Measurements from ENCODE around the gene PTPRO. TPM values are rescaled to one million over a fixed set of nuclear protein-coding genes. Genes with fewer than 3 reads are reported as not detected.

The PTPRO gene
- total and polyA plus RNA-seq, 2 donors: 2.9 to 3.9 TPM

DNA sequence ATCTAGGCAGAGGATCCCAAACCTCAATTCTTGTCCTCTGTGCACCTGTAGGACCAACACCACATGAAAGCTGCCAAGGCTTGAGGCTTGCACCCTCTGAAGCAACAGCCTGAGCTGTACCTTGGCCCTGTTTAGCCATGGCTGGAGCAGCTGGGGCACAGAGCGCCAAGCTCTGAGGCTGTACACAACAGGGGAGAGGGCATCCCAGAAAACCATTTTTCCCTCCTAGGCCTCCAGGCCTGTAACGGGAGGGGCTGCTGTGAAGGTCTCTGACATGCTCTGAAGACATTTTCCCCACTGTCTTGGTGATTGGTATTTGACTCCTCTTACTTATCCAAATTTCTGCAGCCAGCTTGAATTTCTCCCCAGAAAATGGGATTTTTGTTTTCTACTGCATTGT, 22.4 kb upstream of the PTPRO start:
- Histone ChIP-seq H3K4me1 (ENCODE audit: control insufficient read depth in 2 of 2, insufficient read depth in 2 of 2, low read length in 2 of 2) (no peaks in the 10 kb centered on the region), H3K27me3 (ENCODE audit: control insufficient read depth in 2 of 2, insufficient read depth in 1 of 2, low read length in 1 of 2) (no peaks in the 10 kb centered on the region), H3K9me3 (ENCODE audit: control insufficient read depth in 2 of 2, insufficient read depth in 1 of 2, low read length in 1 of 2) (peaks cover 1 to 7% of the 10 kb centered on the region in 2 donors), H3K36me3 (ENCODE audit: control insufficient read depth in 2 of 2, insufficient read depth in 2 of 2, low read length in 1 of 2) (no peaks in the 10 kb centered on the region), H3K27ac (ENCODE audit: low read depth in 1 of 2, low read length in 1 of 2) (no peak overlapping the region), H3K4me3 (ENCODE audit: low read length in 2 of 2) (no peak overlapping the region)
- DNase-seq (ENCODE audit: low read depth in 6 of 9, low spot score in 9 of 9): no peak
- WGBS: 88% methylated on average over 2 of the region's 2 CpGs

DNA sequence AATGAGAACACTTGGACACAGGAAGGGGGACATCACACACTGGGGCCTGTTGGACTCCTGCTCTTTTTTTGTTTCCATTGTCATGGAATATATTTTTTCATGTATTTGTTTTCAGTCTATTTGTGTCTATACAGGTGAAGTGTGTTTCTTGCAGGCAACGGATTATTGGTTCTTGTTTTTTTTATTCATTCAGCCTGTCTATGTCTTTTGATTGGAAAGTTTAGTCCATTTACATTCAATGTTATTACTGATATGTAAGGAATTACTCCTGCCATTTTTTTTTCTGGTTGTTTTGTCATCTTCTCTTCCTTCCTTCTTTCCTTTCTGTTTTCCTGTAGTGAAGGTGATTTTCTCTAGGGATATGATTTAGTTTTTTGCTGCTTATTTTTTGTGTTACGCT, 18.0 kb upstream of the PTPRO start:
- H3K4me1 ChIP-seq (ENCODE audit: control insufficient read depth in 2 of 2, insufficient read depth in 2 of 2, low read length in 2 of 2): no peaks in the 10 kb centered on the region
- H3K27me3 ChIP-seq (ENCODE audit: control insufficient read depth in 2 of 2, insufficient read depth in 1 of 2, low read length in 1 of 2): no peaks in the 10 kb centered on the region
- 96% methylated on average over 2 of the region's 2 CpGs for WGBS
- H3K4me3 ChIP-seq (ENCODE audit: low read length in 2 of 2): no peak overlapping the region
- H3K9me3 ChIP-seq (ENCODE audit: control insufficient read depth in 2 of 2, insufficient read depth in 1 of 2, low read length in 1 of 2): peaks cover 1 to 7% of the 10 kb centered on the region in 2 donors
- DNase-seq (ENCODE audit: low read depth in 6 of 9, low spot score in 9 of 9): no peak
- H3K36me3 ChIP-seq (ENCODE audit: control insufficient read depth in 2 of 2, insufficient read depth in 2 of 2, low read length in 1 of 2): no peaks in the 10 kb centered on the region
- H3K27ac ChIP-seq (ENCODE audit: low read depth in 1 of 2, low read length in 1 of 2): no peak overlapping the region

DNA sequence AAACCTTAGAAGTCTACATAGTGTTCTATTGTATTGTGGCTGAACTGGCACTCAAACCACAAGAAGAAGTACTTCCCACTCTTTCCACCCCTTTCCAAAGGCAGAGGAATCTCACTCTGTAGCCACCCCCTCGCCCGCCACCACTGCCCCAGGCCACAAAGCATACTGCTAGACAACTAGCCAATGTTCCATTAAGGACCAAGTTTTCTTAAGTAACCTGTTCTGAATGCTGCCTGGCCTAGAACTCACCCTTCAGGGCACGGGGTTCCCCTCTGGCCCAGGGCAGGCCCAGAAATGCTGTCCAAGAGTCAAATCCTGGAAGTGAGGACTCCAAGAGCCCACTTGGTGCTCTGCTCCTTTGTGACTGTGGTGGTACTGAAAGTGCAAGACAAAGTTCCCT, 15.7 kb upstream of the PTPRO start:
- no peak for DNase-seq (ENCODE audit: low read depth in 6 of 9, low spot score in 9 of 9)
- H3K27me3 ChIP-seq (ENCODE audit: control insufficient read depth in 2 of 2, insufficient read depth in 1 of 2, low read length in 1 of 2): no peaks in the 10 kb centered on the region
- H3K36me3 ChIP-seq (ENCODE audit: control insufficient read depth in 2 of 2, insufficient read depth in 2 of 2, low read length in 1 of 2): no peaks in the 10 kb centered on the region
- no peak overlapping the region for H3K4me3 ChIP-seq (ENCODE audit: low read length in 2 of 2)
- H3K27ac ChIP-seq (ENCODE audit: low read depth in 1 of 2, low read length in 1 of 2): no peak overlapping the region
- H3K9me3 ChIP-seq (ENCODE audit: control insufficient read depth in 2 of 2, insufficient read depth in 1 of 2, low read length in 1 of 2): no peaks in the 10 kb centered on the region
- 89% methylated on average over 3 of the region's 3 CpGs for WGBS
- H3K4me1 ChIP-seq (ENCODE audit: control insufficient read depth in 2 of 2, insufficient read depth in 2 of 2, low read length in 2 of 2): no peaks in the 10 kb centered on the region

DNA sequence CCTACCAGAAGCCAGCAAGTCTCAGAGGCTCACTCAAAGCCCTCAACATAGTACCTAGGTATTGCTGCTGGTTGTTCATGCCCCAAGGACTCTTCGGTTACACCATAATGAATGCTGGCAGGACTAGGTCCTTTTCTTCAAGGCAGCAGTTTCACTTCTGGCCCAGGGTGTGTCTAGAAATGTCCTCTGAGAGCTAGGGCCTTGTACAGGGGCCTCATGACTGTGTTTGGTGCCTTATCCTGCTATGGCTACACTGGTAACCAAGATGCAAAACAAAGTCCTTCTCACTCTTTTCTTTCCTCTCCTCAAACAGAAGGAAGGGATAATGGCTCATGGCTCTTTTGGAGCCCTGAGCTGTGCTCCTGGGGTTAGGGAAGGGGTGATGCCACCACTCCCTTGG, 15.2 kb upstream of the PTPRO start:
- DNase-seq (ENCODE audit: low read depth in 6 of 9, low spot score in 9 of 9): no peak
- H3K4me1 ChIP-seq (ENCODE audit: control insufficient read depth in 2 of 2, insufficient read depth in 2 of 2, low read length in 2 of 2): no peaks in the 10 kb centered on the region
- no peak overlapping the region for H3K27ac ChIP-seq (ENCODE audit: low read depth in 1 of 2, low read length in 1 of 2)
- H3K4me3 ChIP-seq (ENCODE audit: low read length in 2 of 2): no peak overlapping the region
- no peaks in the 10 kb centered on the region for H3K9me3 ChIP-seq (ENCODE audit: control insufficient read depth in 2 of 2, insufficient read depth in 1 of 2, low read length in 1 of 2)
- no peaks in the 10 kb centered on the region for H3K27me3 ChIP-seq (ENCODE audit: control insufficient read depth in 2 of 2, insufficient read depth in 1 of 2, low read length in 1 of 2)
- no peaks in the 10 kb centered on the region for H3K36me3 ChIP-seq (ENCODE audit: control insufficient read depth in 2 of 2, insufficient read depth in 2 of 2, low read length in 1 of 2)
- WGBS: 95% methylated on average over 1 of the region's 1 CpG

DNA sequence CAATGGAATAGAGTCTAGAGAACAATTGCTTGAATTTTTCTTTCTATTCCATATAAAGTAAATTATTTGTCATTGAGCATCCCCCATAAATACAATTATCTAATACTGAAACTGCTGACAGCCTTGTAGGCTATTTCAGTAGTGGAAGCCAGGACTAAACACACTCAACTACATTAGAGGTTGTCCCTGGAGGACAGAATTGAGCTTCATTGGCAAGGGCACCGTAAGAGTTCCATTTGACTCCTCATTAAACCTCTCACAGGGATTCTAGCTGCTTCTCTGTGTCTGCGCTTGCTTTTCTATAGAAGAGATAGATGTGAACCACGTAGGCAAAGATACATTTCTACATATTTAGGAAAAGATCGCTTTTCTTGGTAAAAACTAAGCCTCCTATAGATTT, 3.5 kb upstream of the PTPRO start:
- WGBS: 86% methylated on average over 4 of the region's 4 CpGs
- Histone ChIP-seq H3K36me3 (ENCODE audit: control insufficient read depth in 2 of 2, insufficient read depth in 2 of 2, low read length in 1 of 2) (no peaks in the 10 kb centered on the region), H3K9me3 (ENCODE audit: control insufficient read depth in 2 of 2, insufficient read depth in 1 of 2, low read length in 1 of 2) (no peaks in the 10 kb centered on the region), H3K4me1 (ENCODE audit: control insufficient read depth in 2 of 2, insufficient read depth in 2 of 2, low read length in 2 of 2) (peaks cover 2 to 3% of the 10 kb centered on the region in 2 donors), H3K27me3 (ENCODE audit: control insufficient read depth in 2 of 2, insufficient read depth in 1 of 2, low read length in 1 of 2) (peaks cover 15 to 22% of the 10 kb centered on the region in 2 donors), H3K4me3 (ENCODE audit: low read length in 2 of 2) (no peak overlapping the region), H3K27ac (ENCODE audit: low read depth in 1 of 2, low read length in 1 of 2) (no peak overlapping the region)
- DNase-seq (ENCODE audit: low read depth in 6 of 9, low spot score in 9 of 9): no peak

DNA sequence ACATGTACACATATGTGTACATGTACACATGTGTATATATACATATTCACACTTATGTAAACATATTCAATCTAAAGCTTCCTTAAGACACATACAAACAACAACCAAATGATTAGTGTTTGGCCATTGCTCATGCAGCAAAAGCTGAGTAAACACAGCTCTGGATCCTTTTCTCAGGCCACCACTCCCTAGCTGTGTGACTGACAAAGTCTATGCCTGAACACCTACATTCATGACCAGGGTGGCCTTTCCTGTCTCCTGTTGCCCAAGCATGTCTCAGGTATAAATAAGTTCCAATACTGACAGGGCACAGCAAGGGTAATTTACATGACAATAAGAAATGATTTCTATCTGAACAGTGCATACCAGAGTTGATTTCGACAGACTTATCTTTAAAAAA, 1.4 kb upstream of the PTPRO start:
- peaks cover 2 to 3% of the 10 kb centered on the region in 2 donors for H3K4me1 ChIP-seq (ENCODE audit: control insufficient read depth in 2 of 2, insufficient read depth in 2 of 2, low read length in 2 of 2)
- 85% methylated on average over 1 of the region's 1 CpG for WGBS
- no peak for DNase-seq (ENCODE audit: low read depth in 6 of 9, low spot score in 9 of 9)
- no peak overlapping the region for H3K4me3 ChIP-seq (ENCODE audit: low read length in 2 of 2)
- H3K27ac ChIP-seq (ENCODE audit: low read depth in 1 of 2, low read length in 1 of 2): no peak overlapping the region
- H3K27me3 ChIP-seq (ENCODE audit: control insufficient read depth in 2 of 2, insufficient read depth in 1 of 2, low read length in 1 of 2): peaks cover 15 to 22% of the 10 kb centered on the region in 2 donors
- H3K36me3 ChIP-seq (ENCODE audit: control insufficient read depth in 2 of 2, insufficient read depth in 2 of 2, low read length in 1 of 2): no peaks in the 10 kb centered on the region
- no peaks in the 10 kb centered on the region for H3K9me3 ChIP-seq (ENCODE audit: control insufficient read depth in 2 of 2, insufficient read depth in 1 of 2, low read length in 1 of 2)

DNA sequence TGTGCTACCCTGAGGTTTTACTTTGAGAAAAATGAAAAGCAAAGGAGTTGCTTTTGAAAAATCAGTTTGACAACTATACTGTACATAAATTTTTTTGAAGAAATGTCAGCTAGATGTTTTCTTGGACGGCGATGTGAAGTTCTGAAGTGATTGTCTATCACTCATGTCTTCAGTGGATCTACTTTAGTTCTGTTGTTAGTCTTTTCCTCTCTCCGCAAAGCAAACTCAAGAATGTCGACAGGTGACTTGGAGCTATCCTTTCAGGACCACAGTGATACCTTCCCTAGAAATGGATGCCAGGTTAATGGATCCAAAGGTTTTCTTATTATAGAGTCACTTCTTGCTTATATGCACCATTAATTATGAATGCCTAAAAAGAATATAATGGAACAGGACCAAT, 1.2 kb downstream of the PTPRO start:
- Histone ChIP-seq H3K4me1 (ENCODE audit: control insufficient read depth in 2 of 2, insufficient read depth in 2 of 2, low read length in 2 of 2) (peaks cover 2 to 3% of the 10 kb centered on the region in 2 donors), H3K9me3 (ENCODE audit: control insufficient read depth in 2 of 2, insufficient read depth in 1 of 2, low read length in 1 of 2) (no peaks in the 10 kb centered on the region), H3K27ac (ENCODE audit: low read depth in 1 of 2, low read length in 1 of 2) (no peak overlapping the region), H3K27me3 (ENCODE audit: control insufficient read depth in 2 of 2, insufficient read depth in 1 of 2, low read length in 1 of 2) (peaks cover 15 to 22% of the 10 kb centered on the region in 2 donors), H3K36me3 (ENCODE audit: control insufficient read depth in 2 of 2, insufficient read depth in 2 of 2, low read length in 1 of 2) (no peaks in the 10 kb centered on the region), H3K4me3 (ENCODE audit: low read length in 2 of 2) (no peak overlapping the region)
- 32% methylated on average over 4 of the region's 4 CpGs for WGBS
- DNase-seq (ENCODE audit: low read depth in 6 of 9, low spot score in 9 of 9): no peak

DNA sequence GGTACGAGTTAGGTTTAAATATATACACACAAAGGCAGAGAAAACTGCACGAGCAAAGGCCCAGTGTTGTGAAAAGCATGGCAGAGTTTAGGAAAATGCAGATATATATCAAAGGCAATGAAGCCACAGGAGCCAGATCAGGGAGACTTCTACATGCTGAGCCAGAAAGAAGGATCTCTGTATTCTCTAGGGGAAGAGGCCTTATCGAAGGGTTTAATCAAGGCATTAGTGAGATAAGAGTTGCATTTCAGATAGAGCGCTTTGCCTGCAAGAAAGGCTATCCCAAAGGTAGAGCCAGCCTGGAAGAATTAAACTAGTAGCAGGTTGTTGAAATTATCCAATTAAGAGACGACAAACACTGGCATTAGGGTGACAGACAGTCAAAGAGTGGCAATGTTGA, 7.6 kb downstream of the PTPRO start:
- 92% methylated on average over 5 of the region's 5 CpGs for WGBS
- Histone ChIP-seq H3K4me3 (ENCODE audit: low read length in 2 of 2) (no peak overlapping the region), H3K27me3 (ENCODE audit: control insufficient read depth in 2 of 2, insufficient read depth in 1 of 2, low read length in 1 of 2) (no peaks in the 10 kb centered on the region), H3K36me3 (ENCODE audit: control insufficient read depth in 2 of 2, insufficient read depth in 2 of 2, low read length in 1 of 2) (no peaks in the 10 kb centered on the region), H3K27ac (ENCODE audit: low read depth in 1 of 2, low read length in 1 of 2) (no peak overlapping the region), H3K9me3 (ENCODE audit: control insufficient read depth in 2 of 2, insufficient read depth in 1 of 2, low read length in 1 of 2) (no peaks in the 10 kb centered on the region), H3K4me1 (ENCODE audit: control insufficient read depth in 2 of 2, insufficient read depth in 2 of 2, low read length in 2 of 2) (no peaks in the 10 kb centered on the region)
- DNase-seq (ENCODE audit: low read depth in 6 of 9, low spot score in 9 of 9): no peak

DNA sequence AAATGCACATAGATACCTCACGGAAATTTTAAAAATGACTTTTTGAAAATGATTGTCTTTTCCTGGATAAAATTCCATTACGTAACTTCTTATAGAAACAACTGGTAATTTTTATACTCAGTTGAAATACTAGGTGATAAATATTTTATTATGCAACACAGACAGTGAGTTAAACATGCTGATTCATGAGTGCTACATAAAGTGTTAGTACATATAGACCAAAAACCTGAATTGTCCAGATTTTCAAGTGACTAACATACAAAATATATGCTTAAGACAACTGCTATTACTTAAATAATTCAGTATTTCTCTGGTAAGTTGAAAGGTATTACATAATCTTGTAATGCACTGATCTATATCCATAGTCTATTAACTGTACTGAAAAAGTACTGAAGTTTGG, 11.9 kb downstream of the PTPRO start:
- no peaks in the 10 kb centered on the region for H3K36me3 ChIP-seq (ENCODE audit: control insufficient read depth in 2 of 2, insufficient read depth in 2 of 2, low read length in 1 of 2)
- 98% methylated on average over 2 of the region's 2 CpGs for WGBS
- H3K4me3 ChIP-seq (ENCODE audit: low read length in 2 of 2): no peak overlapping the region
- DNase-seq (ENCODE audit: low read depth in 6 of 9, low spot score in 9 of 9): no peak
- no peak overlapping the region for H3K27ac ChIP-seq (ENCODE audit: low read depth in 1 of 2, low read length in 1 of 2)
- H3K9me3 ChIP-seq (ENCODE audit: control insufficient read depth in 2 of 2, insufficient read depth in 1 of 2, low read length in 1 of 2): no peaks in the 10 kb centered on the region
- no peaks in the 10 kb centered on the region for H3K27me3 ChIP-seq (ENCODE audit: control insufficient read depth in 2 of 2, insufficient read depth in 1 of 2, low read length in 1 of 2)
- no peaks in the 10 kb centered on the region for H3K4me1 ChIP-seq (ENCODE audit: control insufficient read depth in 2 of 2, insufficient read depth in 2 of 2, low read length in 2 of 2)

DNA sequence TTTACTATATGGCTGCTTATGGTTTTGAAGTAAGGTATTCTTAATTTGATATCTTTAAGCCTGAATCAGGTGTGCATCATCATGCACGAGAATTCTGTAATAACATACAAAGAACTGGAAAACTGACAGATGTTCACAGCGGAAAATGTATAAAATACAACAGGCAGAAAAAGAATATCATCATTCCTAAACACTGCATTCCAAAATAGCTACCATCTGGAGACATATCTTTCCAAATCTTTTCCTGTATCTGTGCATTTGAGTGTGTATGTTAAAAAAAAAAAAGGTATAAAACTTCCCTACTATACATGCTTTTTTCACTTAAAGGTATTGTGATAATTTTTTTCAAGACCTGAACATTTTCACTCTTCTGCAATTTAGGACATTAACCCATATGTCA, 13.7 kb downstream of the PTPRO start:
- Histone ChIP-seq H3K36me3 (ENCODE audit: control insufficient read depth in 2 of 2, insufficient read depth in 2 of 2, low read length in 1 of 2) (no peaks in the 10 kb centered on the region), H3K9me3 (ENCODE audit: control insufficient read depth in 2 of 2, insufficient read depth in 1 of 2, low read length in 1 of 2) (no peaks in the 10 kb centered on the region), H3K27ac (ENCODE audit: low read depth in 1 of 2, low read length in 1 of 2) (no peak overlapping the region), H3K27me3 (ENCODE audit: control insufficient read depth in 2 of 2, insufficient read depth in 1 of 2, low read length in 1 of 2) (no peaks in the 10 kb centered on the region), H3K4me1 (ENCODE audit: control insufficient read depth in 2 of 2, insufficient read depth in 2 of 2, low read length in 2 of 2) (no peaks in the 10 kb centered on the region), H3K4me3 (ENCODE audit: low read length in 2 of 2) (no peak overlapping the region)
- DNase-seq (ENCODE audit: low read depth in 6 of 9, low spot score in 9 of 9): no peak
- 94% methylated on average over 2 of the region's 2 CpGs for WGBS

All from thymus (tissue), 11 donors.